Right lobe of liver (tissue), 4 donors: ENCODE measurements around the gene BCR.

Experiments used
- CTCF ChIP-seq, 4 donors: fragments of 200-600 bp in 3 of 4; fragments of 450-650 bp in 1 of 4; IDR thresholded peaks; one replicate each; pipeline versions ENCODE4 v1.5.1 to v1.8.0; 2016 to 2022; ENCODE audit warnings: antibody characterized with exemption in 4 of 4, mild to moderate bottlenecking in 2 of 4
- POLR2A ChIP-seq: fragments of 450-650 bp; IDR thresholded peaks from one replicate; pipeline ENCODE4 v1.6.1; 2017; ENCODE audit warnings: antibody characterized with exemption, mild to moderate bottlenecking
- donor health status: DM: no; HTN: no; CAD: no.
- donor health status: DM: no; HTN: no; CAD: no.
- donor health status: DM: no; HTN: yes; CAD: no.

GRCh38 chr22:23264610-23265367 lies 84.5 kb downstream of the BCR start:
- TF ChIP-seq CTCF (IDR thresholded peaks at IDR 0.05) (no peak), POLR2A (no peak)
